Osteoblast (primary cell): ENCODE results near the gene DACH2. TPM values are rescaled to one million over a fixed set of nuclear protein-coding genes. Genes with fewer than 3 reads are reported as not detected.

Experiments
- DNase-seq: peaks from one replicate; pipeline ENCODE4 v3.0.0; 2011; ENCODE audit warnings: low spot score, mixed read lengths; ENCODE audit not compliant: insufficient read length; ENCODE audit errors: missing footprints
- H2AFZ ChIP-seq: 2 replicates; pipeline ENCODE4 v1.6.0; 2011; ENCODE audit warnings: mild to moderate bottlenecking, low read length
- H3K27ac ChIP-seq: 2 replicates; pipeline ENCODE4 v1.5.1; 2011; ENCODE audit warnings: mild to moderate bottlenecking, low read depth, low read length, moderate library complexity
- H3K27me3 ChIP-seq: 2 replicates; pipeline ENCODE4 v1.6.0; 2012; ENCODE audit warnings: mild to moderate bottlenecking, control low read depth, inconsistent platforms, low read length, moderate library complexity; ENCODE audit not compliant: insufficient read depth
- H3K36me3 ChIP-seq: 2 replicates; pipeline ENCODE4 v1.5.1; 2011; ENCODE audit warnings: mild to moderate bottlenecking, low read length, control low read depth, moderate library complexity; ENCODE audit not compliant: insufficient read depth
- H3K4me1 ChIP-seq: 2 replicates; pipeline ENCODE4 v1.5.1; 2011; ENCODE audit warnings: mild to moderate bottlenecking, low read length, control low read depth, moderate library complexity; ENCODE audit not compliant: insufficient read depth
- H3K4me2 ChIP-seq: 2 replicates; pipeline ENCODE4 v1.6.0; 2011; ENCODE audit warnings: mild to moderate bottlenecking, low read length; ENCODE audit not compliant: insufficient read depth
- H3K4me3 ChIP-seq: fragments of 200-600 bp; sonication (generic); 3 replicates; pipeline ENCODE4 v1.5.1; 2012; ENCODE audit warnings: mild to moderate bottlenecking, low read length, inconsistent platforms; ENCODE audit not compliant: insufficient read depth
- H3K79me2 ChIP-seq: 2 replicates; pipeline ENCODE4 v1.6.0; 2012; ENCODE audit warnings: mild to moderate bottlenecking, low read length, control low read depth, inconsistent platforms; ENCODE audit not compliant: insufficient read depth
- H3K9me3 ChIP-seq: 2 replicates; pipeline ENCODE4 v1.5.1; 2011; ENCODE audit warnings: low read depth, low read length, control low read depth
- H4K20me1 ChIP-seq: 2 replicates; pipeline ENCODE4 v1.6.0; 2012; ENCODE audit warnings: mild to moderate bottlenecking, low read length, control low read depth; ENCODE audit not compliant: insufficient read depth
- total RNA-seq: library from RNA; depleted of rRNA; stranded (reverse); fragments of >200 nt; gene quantifications from 2 replicates; pipeline ENCODE4 v1.2.3, GENCODE V29; 2012
- TF ChIP-seq, protein P1 (sequence below): IDR thresholded peaks from 2 replicates; pipeline ENCODE4 v1.5.1; 2011; ENCODE audit warnings: mild to moderate bottlenecking, low read depth, low read length, moderate library complexity; ENCODE audit errors: extremely low read depth

Gene DACH2
- total RNA-seq, 1 donor, result not detected

DNA sequence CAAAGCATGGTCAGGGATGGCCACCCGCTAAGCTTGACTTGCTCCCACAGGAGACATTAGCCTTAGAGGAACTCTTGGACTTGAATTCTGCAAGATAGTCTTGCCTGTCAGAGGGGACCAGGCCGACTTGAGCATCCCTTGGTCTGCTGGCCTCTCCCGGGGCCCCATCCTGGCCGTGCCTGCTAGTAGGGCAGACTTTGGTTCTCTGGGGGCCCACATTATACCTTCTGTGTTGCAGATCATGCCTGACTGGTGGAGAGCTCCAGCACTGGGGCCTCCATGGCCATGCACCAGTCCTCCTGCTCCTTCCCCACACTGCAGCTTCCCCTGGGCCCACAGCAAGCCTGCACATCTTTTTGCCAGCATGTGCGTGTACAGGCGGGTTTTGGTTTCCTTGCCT is 46.5 kb downstream of the DACH2 start:
- no peaks in the 10 kb centered on the region for H4K20me1 ChIP-seq
- TF ChIP-seq, protein P1, sequence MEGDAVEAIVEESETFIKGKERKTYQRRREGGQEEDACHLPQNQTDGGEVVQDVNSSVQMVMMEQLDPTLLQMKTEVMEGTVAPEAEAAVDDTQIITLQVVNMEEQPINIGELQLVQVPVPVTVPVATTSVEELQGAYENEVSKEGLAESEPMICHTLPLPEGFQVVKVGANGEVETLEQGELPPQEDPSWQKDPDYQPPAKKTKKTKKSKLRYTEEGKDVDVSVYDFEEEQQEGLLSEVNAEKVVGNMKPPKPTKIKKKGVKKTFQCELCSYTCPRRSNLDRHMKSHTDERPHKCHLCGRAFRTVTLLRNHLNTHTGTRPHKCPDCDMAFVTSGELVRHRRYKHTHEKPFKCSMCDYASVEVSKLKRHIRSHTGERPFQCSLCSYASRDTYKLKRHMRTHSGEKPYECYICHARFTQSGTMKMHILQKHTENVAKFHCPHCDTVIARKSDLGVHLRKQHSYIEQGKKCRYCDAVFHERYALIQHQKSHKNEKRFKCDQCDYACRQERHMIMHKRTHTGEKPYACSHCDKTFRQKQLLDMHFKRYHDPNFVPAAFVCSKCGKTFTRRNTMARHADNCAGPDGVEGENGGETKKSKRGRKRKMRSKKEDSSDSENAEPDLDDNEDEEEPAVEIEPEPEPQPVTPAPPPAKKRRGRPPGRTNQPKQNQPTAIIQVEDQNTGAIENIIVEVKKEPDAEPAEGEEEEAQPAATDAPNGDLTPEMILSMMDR, result no peak
- DNase-seq, result no peak
- no peaks in the 10 kb centered on the region for H3K79me2 ChIP-seq
- H2AFZ ChIP-seq, result no peak overlapping the region
- H3K36me3 ChIP-seq, result no peaks in the 10 kb centered on the region
- no peak overlapping the region for H3K27ac ChIP-seq
- no peak overlapping the region for H3K4me3 ChIP-seq
- H3K4me2 ChIP-seq, result no peak overlapping the region
- H3K4me1 ChIP-seq, result no peaks in the 10 kb centered on the region
- no peaks in the 10 kb centered on the region for H3K9me3 ChIP-seq
- H3K27me3 ChIP-seq, result no peaks in the 10 kb centered on the region

DNA sequence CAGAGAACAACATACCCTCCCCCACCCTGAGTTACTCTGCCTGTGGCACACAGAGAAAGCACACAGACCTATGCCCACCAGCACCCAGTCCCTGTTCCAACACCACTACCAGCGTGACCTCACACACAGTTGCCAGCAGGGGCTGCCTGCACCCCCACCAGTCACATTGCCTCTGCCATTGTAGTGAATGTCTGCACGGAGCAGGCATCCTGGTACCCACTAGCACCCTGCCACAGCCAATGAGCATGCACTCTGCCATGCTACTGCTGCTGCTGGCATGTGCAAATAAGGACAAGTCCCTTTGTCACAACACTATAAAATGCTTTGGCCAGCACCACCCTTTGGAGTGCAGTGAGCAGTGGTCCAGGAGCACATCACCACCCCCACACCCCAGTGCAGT is 47.1 kb downstream of the DACH2 start:
- Histone ChIP-seq H3K36me3 (no peaks in the 10 kb centered on the region), H3K9me3 (no peaks in the 10 kb centered on the region), H3K4me1 (no peaks in the 10 kb centered on the region), H2AFZ (no peak overlapping the region), H3K4me3 (no peak overlapping the region), H3K27me3 (no peaks in the 10 kb centered on the region), H3K27ac (no peak overlapping the region), H4K20me1 (no peaks in the 10 kb centered on the region), H3K79me2 (no peaks in the 10 kb centered on the region), H3K4me2 (no peak overlapping the region)
- DNase-seq, result no peak
- TF ChIP-seq, protein P1, result no peak

GRCh38 chrX:86197815-86198214 is 49.6 kb downstream of the DACH2 start:
- H3K4me1 ChIP-seq, result no peaks in the 10 kb centered on the region
- H3K36me3 ChIP-seq, result no peaks in the 10 kb centered on the region
- no peak overlapping the region for H3K4me3 ChIP-seq
- DNase-seq, result no peak
- H3K79me2 ChIP-seq, result no peaks in the 10 kb centered on the region
- H3K27ac ChIP-seq, result no peak overlapping the region
- no peak overlapping the region for H2AFZ ChIP-seq
- no peaks in the 10 kb centered on the region for H3K27me3 ChIP-seq
- no peaks in the 10 kb centered on the region for H3K9me3 ChIP-seq
- no peaks in the 10 kb centered on the region for H4K20me1 ChIP-seq
- H3K4me2 ChIP-seq, result no peak overlapping the region
- TF ChIP-seq, protein P1, result no peak

GRCh38 chrX:86210772-86211171 is 62.5 kb downstream of the DACH2 start:
- no peaks in the 10 kb centered on the region for H4K20me1 ChIP-seq
- no peaks in the 10 kb centered on the region for H3K79me2 ChIP-seq
- no peaks in the 10 kb centered on the region for H3K27me3 ChIP-seq
- no peak overlapping the region for H2AFZ ChIP-seq
- H3K27ac ChIP-seq, result no peak overlapping the region
- H3K36me3 ChIP-seq, result no peaks in the 10 kb centered on the region
- H3K9me3 ChIP-seq, result no peaks in the 10 kb centered on the region
- H3K4me1 ChIP-seq, result no peaks in the 10 kb centered on the region
- H3K4me2 ChIP-seq, result no peak overlapping the region
- DNase-seq, result no peak
- no peak overlapping the region for H3K4me3 ChIP-seq
- TF ChIP-seq, protein P1, result no peak
